Measurements from ENCODE around the gene GAS2.

DNA sequence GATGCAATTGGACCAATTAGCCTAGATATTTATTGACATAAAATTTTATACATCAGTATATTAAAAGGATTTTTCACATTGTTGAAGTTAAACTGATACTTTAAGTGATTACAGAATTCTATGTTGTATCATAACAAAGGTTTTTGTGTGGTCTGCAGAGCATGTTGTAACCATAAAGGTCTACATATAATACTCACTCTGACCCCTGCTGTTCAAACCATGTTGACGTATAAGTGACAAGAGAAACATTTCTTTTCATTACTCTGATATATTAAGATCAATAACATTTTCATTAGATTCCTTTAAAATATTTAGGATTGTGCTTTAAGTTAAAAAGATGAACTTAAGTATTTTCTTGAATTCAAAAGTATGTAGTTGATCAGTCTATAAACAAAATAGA lies 63.9 kb downstream of the GAS2 start:
- TF ChIP-seq POLR2AphosphoS5 (IDR thresholded peaks at IDR 0.05; ENCODE audit: insufficient read depth, low read depth, low read length) (no peak), POLR2A (IDR thresholded peaks at IDR 0.05; ENCODE audit: low read depth, low read length) (no peak), JUN (IDR thresholded peaks at IDR 0.05; ENCODE audit: borderline replicate concordance, insufficient read depth, insufficient read length, low read depth) (no peak)
- TF ChIP-seq, protein P1, sequence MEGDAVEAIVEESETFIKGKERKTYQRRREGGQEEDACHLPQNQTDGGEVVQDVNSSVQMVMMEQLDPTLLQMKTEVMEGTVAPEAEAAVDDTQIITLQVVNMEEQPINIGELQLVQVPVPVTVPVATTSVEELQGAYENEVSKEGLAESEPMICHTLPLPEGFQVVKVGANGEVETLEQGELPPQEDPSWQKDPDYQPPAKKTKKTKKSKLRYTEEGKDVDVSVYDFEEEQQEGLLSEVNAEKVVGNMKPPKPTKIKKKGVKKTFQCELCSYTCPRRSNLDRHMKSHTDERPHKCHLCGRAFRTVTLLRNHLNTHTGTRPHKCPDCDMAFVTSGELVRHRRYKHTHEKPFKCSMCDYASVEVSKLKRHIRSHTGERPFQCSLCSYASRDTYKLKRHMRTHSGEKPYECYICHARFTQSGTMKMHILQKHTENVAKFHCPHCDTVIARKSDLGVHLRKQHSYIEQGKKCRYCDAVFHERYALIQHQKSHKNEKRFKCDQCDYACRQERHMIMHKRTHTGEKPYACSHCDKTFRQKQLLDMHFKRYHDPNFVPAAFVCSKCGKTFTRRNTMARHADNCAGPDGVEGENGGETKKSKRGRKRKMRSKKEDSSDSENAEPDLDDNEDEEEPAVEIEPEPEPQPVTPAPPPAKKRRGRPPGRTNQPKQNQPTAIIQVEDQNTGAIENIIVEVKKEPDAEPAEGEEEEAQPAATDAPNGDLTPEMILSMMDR (IDR thresholded peaks at IDR 0.05; ENCODE audit: extremely low read depth in 1 of 2, insufficient read depth in 1 of 2, low read depth in 1 of 2, low read length in 2 of 2), result no peak
